Right cardiac atrium (tissue), 5 donors: ENCODE data around the gene PDE3B. TPM values are rescaled to one million over a fixed set of nuclear protein-coding genes. Genes with fewer than 3 reads are reported as not detected.

Experiments used
- ATAC-seq, 2 donors: fragments of 200-7000 bp; cut with Tn5 transposase; one replicate each; pipeline versions ENCODE4 v1.8.0 to v1.9.1; 2020; ENCODE audit warnings: moderate library complexity in 2 of 2, mild to moderate bottlenecking in 1 of 2
- DNase-seq, 3 donors: peaks; one replicate each; pipeline ENCODE4 v3.0.0-alpha.2; 2020
- H3K27ac ChIP-seq: one replicate; pipeline ENCODE4 v1.5.1; 2013; ENCODE audit warnings: mild to moderate bottlenecking, low read length, control low read depth, moderate library complexity
- H3K27me3 ChIP-seq: one replicate; pipeline ENCODE4 v1.6.1; 2013; ENCODE audit not compliant: control insufficient read depth, insufficient read depth
- H3K4me1 ChIP-seq: one replicate; pipeline ENCODE4 v1.6.1; 2013; ENCODE audit warnings: low read length; ENCODE audit not compliant: control insufficient read depth, insufficient read depth
- H3K4me3 ChIP-seq: one replicate; pipeline ENCODE4 v1.5.1; 2013; ENCODE audit warnings: low read length, control low read depth
- H3K9me3 ChIP-seq: one replicate; pipeline ENCODE4 v1.6.1; 2013; ENCODE audit warnings: low read length; ENCODE audit not compliant: control insufficient read depth
- WGBS: extraction: QIAGEN DNeasy Blood & Tissue Kit; methylation state at CpG from one replicate; pipeline ENCODE4 v1.1.7; 2013; 5-methylcytosine and 5-hydroxymethylcytosine counted together
- intact Hi-C, 4 donors: fragments of 100-400 bp; cut with DNase I; formaldehyde crosslinking; loops; one replicate each; pipeline versions ENCODE4 v1.11.0 to v1.14.0; 2022 to 2023
- polyA plus RNA-seq: library from polyadenylated mRNA; stranded (reverse); fragments of 200-250 nt; gene quantifications from one replicate; pipeline ENCODE4 v1.2.3, GENCODE V29; 2013
- total RNA-seq, 4 donors: library from RNA; stranded (reverse); fragmentation: NEBNext Ultra II Directional; extraction: Animal tissue kit (Norgen Biotek cat#: 25700); gene quantifications; one replicate each; pipeline ENCODE4 v1.2.1, GENCODE V29; 2021
- donor health status: healthy with polysubstance abuse.
- donor health status: DM: no; HTN: yes; CAD: no.
- donor health status: DM: no; HTN: no; CAD: no.
- donor health status: DM: no; HTN: yes; CAD: no; lungs with severe emphysema.
- donor health status: DM: yes; HTN: yes; CAD: no.

The PDE3B gene
- total and polyA plus RNA-seq, 5 donors, result 4.9 to 18.6 (median 9.1) TPM

- DNase-seq (no peak), ATAC-seq (no peak)
- Histone ChIP-seq H3K4me3 (no peak overlapping the region), H3K4me1 (no peaks in the 10 kb centered on the region), H3K9me3 (no peaks in the 10 kb centered on the region), H3K27me3 (no peaks in the 10 kb centered on the region), H3K27ac (no peak overlapping the region)
- intact Hi-C loops, result no loop called here
Measured at GRCh38 chr11:14819596-14819995, 176.0 kb downstream of the PDE3B start.

- H3K4me3 ChIP-seq, result no peak overlapping the region
Measured at GRCh38 chr11:14821031-14821430, 177.4 kb downstream of the PDE3B start.

GRCh38 chr11:14826600-14826999, 183.0 kb downstream of the PDE3B start:
- Histone ChIP-seq H3K9me3 (no peaks in the 10 kb centered on the region), H3K27ac (no peak overlapping the region), H3K27me3 (no peaks in the 10 kb centered on the region), H3K4me1 (no peaks in the 10 kb centered on the region), H3K4me3 (no peak overlapping the region)
- intact Hi-C loops, result no loop called here
- DNase-seq (no peak), ATAC-seq (no peak)
- whole genome bisulfite sequencing, result 86% methylated on average over 2 of the region's 2 CpGs

More at GRCh38 chr11:14821031-14821430, 177.4 kb downstream of the PDE3B start:
- ATAC-seq (no peak), DNase-seq (no peak)
- Histone ChIP-seq H3K27me3 (no peaks in the 10 kb centered on the region), H3K4me1 (no peaks in the 10 kb centered on the region), H3K9me3 (no peaks in the 10 kb centered on the region), H3K27ac (no peak overlapping the region)
- intact Hi-C loops, result no loop called here

GRCh38 chr11:14835496-14836492, 192.2 kb downstream of the PDE3B start:
- H3K9me3 ChIP-seq, result no peaks in the 10 kb centered on the region
- H3K4me1 ChIP-seq, result no peaks in the 10 kb centered on the region
- intact Hi-C loops, result no loop called here
- no peak overlapping the region for H3K27ac ChIP-seq
- no peak for ATAC-seq
- H3K4me3 ChIP-seq, result no peak overlapping the region
- H3K27me3 ChIP-seq, result no peaks in the 10 kb centered on the region
- no peak for DNase-seq

- intact Hi-C loops, result no loop called here
- Histone ChIP-seq H3K27ac (no peak overlapping the region), H3K4me1 (no peaks in the 10 kb centered on the region), H3K9me3 (no peaks in the 10 kb centered on the region), H3K4me3 (no peak overlapping the region), H3K27me3 (no peaks in the 10 kb centered on the region)
- ATAC-seq, result no peak
- WGBS, result 89% methylated on average over 3 of the region's 3 CpGs
- DNase-seq, result no peak
Measured at GRCh38 chr11:14842002-14842401, 198.4 kb downstream of the PDE3B start.

- intact Hi-C loops, result no loop called here
- DNase-seq, result no peak
- no peaks in the 10 kb centered on the region for H3K9me3 ChIP-seq
- H3K4me3 ChIP-seq, result no peak overlapping the region
- H3K4me1 ChIP-seq, result no peaks in the 10 kb centered on the region
- no peaks in the 10 kb centered on the region for H3K27me3 ChIP-seq
- no peak overlapping the region for H3K27ac ChIP-seq
- no peak for ATAC-seq
- WGBS, result 96% methylated on average over 4 of the region's 4 CpGs
Measured at GRCh38 chr11:14852571-14853177, 209.1 kb downstream of the PDE3B start.

GRCh38 chr11:14854057-14854456, 210.5 kb downstream of the PDE3B start:
- H3K9me3 ChIP-seq, result no peaks in the 10 kb centered on the region
- DNase-seq (no peak), ATAC-seq (no peak)
- no peak overlapping the region for H3K4me3 ChIP-seq
- H3K27me3 ChIP-seq, result no peaks in the 10 kb centered on the region
- intact Hi-C loops, result no loop called here
- H3K27ac ChIP-seq, result no peak overlapping the region
- H3K4me1 ChIP-seq, result no peaks in the 10 kb centered on the region

GRCh38 chr11:14855890-14856289, 212.3 kb downstream of the PDE3B start:
- H3K4me3 ChIP-seq, result no peak overlapping the region
- no peak for DNase-seq
- H3K27ac ChIP-seq, result no peak overlapping the region
- 72% methylated on average over 1 of the region's 1 CpG for whole genome bisulfite sequencing
- intact Hi-C loops, result no loop called here
- H3K9me3 ChIP-seq, result no peaks in the 10 kb centered on the region
- ATAC-seq, result no peak
- H3K27me3 ChIP-seq, result no peaks in the 10 kb centered on the region
- H3K4me1 ChIP-seq, result no peaks in the 10 kb centered on the region

GRCh38 chr11:14857621-14858020, 214.0 kb downstream of the PDE3B start:
- no peaks in the 10 kb centered on the region for H3K27me3 ChIP-seq
- no peaks in the 10 kb centered on the region for H3K9me3 ChIP-seq
- ATAC-seq (no peak), DNase-seq (no peak)
- no peak overlapping the region for H3K27ac ChIP-seq
- H3K4me3 ChIP-seq, result no peak overlapping the region
- 91% methylated on average over 3 of the region's 3 CpGs for WGBS
- intact Hi-C loops, result no loop called here
- H3K4me1 ChIP-seq, result no peaks in the 10 kb centered on the region

- 81% methylated on average over 1 of the region's 1 CpG for WGBS
- DNase-seq, result no peak
Measured at GRCh38 chr11:14858404-14858803, 214.8 kb downstream of the PDE3B start.

GRCh38 chr11:14860511-14860910, 216.9 kb downstream of the PDE3B start:
- H3K27me3 ChIP-seq, result no peaks in the 10 kb centered on the region
- H3K27ac ChIP-seq, result no peak overlapping the region
- intact Hi-C loops, result no loop called here
- no peak for ATAC-seq
- 86% methylated on average over 2 of the region's 2 CpGs for WGBS
- no peak overlapping the region for H3K4me3 ChIP-seq
- H3K9me3 ChIP-seq, result no peaks in the 10 kb centered on the region
- DNase-seq, result no peak
- H3K4me1 ChIP-seq, result no peaks in the 10 kb centered on the region

More at GRCh38 chr11:14858404-14858803, 214.8 kb downstream of the PDE3B start:
- Histone ChIP-seq H3K4me3 (no peak overlapping the region), H3K27me3 (no peaks in the 10 kb centered on the region), H3K4me1 (no peaks in the 10 kb centered on the region), H3K9me3 (no peaks in the 10 kb centered on the region), H3K27ac (no peak overlapping the region)
- ATAC-seq, result no peak
- intact Hi-C loops, result no loop called here
